Measurements from ENCODE around the gene SPINT2.

- TF ChIP-seq POLR2A (IDR thresholded peaks at IDR 0.05) (no peak), CTCF (IDR thresholded peaks at IDR 0.05) (no peak)
These were observed 41.9 kb downstream of the SPINT2 start for GRCh38 chr19:38306236-38306635.
